Neutrophil (primary cell): ENCODE data around the gene ITPK1.

ENCODE experiments used
- H3K27ac ChIP-seq: fragments of 200-600 bp; sonication (generic); 2 replicates; pipeline ENCODE4 v1.5.1; 2016; ENCODE audit warnings: mild to moderate bottlenecking, moderate library complexity
- H3K27me3 ChIP-seq: fragments of 200-600 bp; sonication (generic); 2 replicates; pipeline ENCODE4 v1.6.0; 2016; ENCODE audit warnings: mild to moderate bottlenecking
- H3K36me3 ChIP-seq: fragments of 200-600 bp; sonication (generic); 2 replicates; pipeline ENCODE4 v1.5.1; 2017
- H3K4me1 ChIP-seq, 2 experiments: fragments of 200-600 bp in 1 of 2; sonication (generic) in 1 of 2; 1 replicate in 1 of 2; 2 replicates in 1 of 2; pipeline versions ENCODE4 v1.5.1 to v1.6.1; 2013 to 2016; ENCODE audit warnings: low read depth in 1 of 2, low read length in 1 of 2, mild to moderate bottlenecking in 1 of 2, moderate library complexity in 1 of 2; ENCODE audit not compliant: control insufficient read depth in 1 of 2, insufficient read depth in 1 of 2
- H3K4me3 ChIP-seq, 2 experiments: fragments of 200-600 bp in 1 of 2; sonication (generic) in 1 of 2; 1 replicate in 1 of 2; 2 replicates in 1 of 2; pipeline ENCODE4 v1.5.1; 2013 to 2016; ENCODE audit warnings: low read depth in 1 of 2, low read length in 1 of 2, mild to moderate bottlenecking in 1 of 2, moderate library complexity in 1 of 2
- H3K9me3 ChIP-seq: fragments of 200-600 bp; sonication (generic); 2 replicates; pipeline ENCODE4 v1.5.1; 2016
- CTCF ChIP-seq: fragments of 200-600 bp; sonication (generic); IDR thresholded peaks from 2 replicates; pipeline ENCODE4 v1.5.1; 2016; ENCODE audit warnings: antibody characterized with exemption

Gene ITPK1

GRCh38 chr14:93033084-93033982 is 82.4 kb downstream of the ITPK1 start:
- Histone ChIP-seq H3K4me3 (no peak overlapping the region), H3K27me3 (no peaks in the 10 kb centered on the region), H3K36me3 (no peaks in the 10 kb centered on the region), H3K9me3 (no peaks in the 10 kb centered on the region), H3K27ac (peak overlapping the region; percentile 68), H3K4me1 (peaks cover 27 to 36% of the 10 kb centered on the region in 2 experiments)
- TF ChIP-seq CTCF: no peak

- no peaks in the 10 kb centered on the region for H3K27me3 ChIP-seq
- H3K9me3 ChIP-seq: no peaks in the 10 kb centered on the region
- H3K27ac ChIP-seq: peak overlapping the region; percentile 68
- H3K4me1 ChIP-seq: peaks cover 27 to 36% of the 10 kb centered on the region in 2 experiments
- peaks cover 4% of the 10 kb centered on the region for H3K36me3 ChIP-seq
- H3K4me3 ChIP-seq: no peak overlapping the region
- no peak for TF ChIP-seq CTCF
Measured at GRCh38 chr14:93032421-93032936, 83.2 kb downstream of the ITPK1 start.

GRCh38 chr14:93031505-93032315 is 84.0 kb downstream of the ITPK1 start:
- H3K4me1 ChIP-seq: peaks cover 27 to 36% of the 10 kb centered on the region in 2 experiments
- no peak overlapping the region for H3K4me3 ChIP-seq

GRCh38 chr14:93030761-93031160 is 85.0 kb downstream of the ITPK1 start:
- Histone ChIP-seq H3K4me1 (peaks cover 27 to 36% of the 10 kb centered on the region in 2 experiments), H3K27ac (no peak overlapping the region), H3K27me3 (no peaks in the 10 kb centered on the region), H3K9me3 (no peaks in the 10 kb centered on the region), H3K36me3 (peaks cover 4% of the 10 kb centered on the region), H3K4me3 (no peak overlapping the region)
- TF ChIP-seq CTCF: no peak

More at GRCh38 chr14:93031505-93032315, 84.0 kb downstream of the ITPK1 start:
- no peaks in the 10 kb centered on the region for H3K9me3 ChIP-seq
- peak overlapping the region; percentile 68 for H3K27ac ChIP-seq
- H3K36me3 ChIP-seq: peaks cover 4% of the 10 kb centered on the region
- no peaks in the 10 kb centered on the region for H3K27me3 ChIP-seq
- no peak for TF ChIP-seq CTCF

- peaks cover 27 to 36% of the 10 kb centered on the region in 2 experiments for H3K4me1 ChIP-seq
- TF ChIP-seq CTCF: no peak
- H3K9me3 ChIP-seq: no peaks in the 10 kb centered on the region
- H3K4me3 ChIP-seq: no peak overlapping the region
- H3K27ac ChIP-seq: no peak overlapping the region
- peaks cover 4% of the 10 kb centered on the region for H3K36me3 ChIP-seq
- no peaks in the 10 kb centered on the region for H3K27me3 ChIP-seq
Measured at GRCh38 chr14:93029911-93030508, 85.7 kb downstream of the ITPK1 start.
